Transverse colon (tissue), 4 donors: ENCODE measurements around the gene SCN1A. TPM values are rescaled to one million over a fixed set of nuclear protein-coding genes. Genes with fewer than 3 reads are reported as not detected.

Experiments
- DNase-seq: peaks from one replicate; pipeline ENCODE4 v3.0.0-alpha.2; 2019
- H3K27ac ChIP-seq, 4 donors: fragments of 200-600 bp; sonication (generic); 2 replicates each; pipeline ENCODE4 v1.5.1; 2016 to 2018; ENCODE audit warnings: inconsistent platforms in 4 of 4
- H3K27me3 ChIP-seq: fragments of 200-600 bp; sonication (generic); 2 replicates; pipeline ENCODE4 v1.5.1; 2017; ENCODE audit warnings: inconsistent platforms
- H3K36me3 ChIP-seq, 4 donors: fragments of 200-600 bp; sonication (generic); 2 replicates each; pipeline ENCODE4 v1.5.1; 2017 to 2019; ENCODE audit warnings: inconsistent platforms in 4 of 4
- H3K4me1 ChIP-seq, 4 donors: fragments of 200-600 bp; sonication (generic); 2 replicates each; pipeline ENCODE4 v1.5.1; 2017 to 2020; ENCODE audit warnings: inconsistent platforms in 4 of 4
- H3K4me3 ChIP-seq, 4 donors: fragments of 200-600 bp; sonication (generic); 1 replicate in 1 of 4; 2 replicates in 3 of 4; pipeline versions ENCODE4 v1.5.1 to v1.6.1; 2017 to 2019; ENCODE audit warnings: inconsistent platforms in 4 of 4
- H3K9me3 ChIP-seq, 2 donors: fragments of 200-600 bp; sonication (generic); 2 replicates each; pipeline ENCODE4 v1.5.1; 2017 to 2019; ENCODE audit warnings: inconsistent platforms in 2 of 2
- EP300 ChIP-seq: sonication (generic); formaldehyde crosslinking; IDR thresholded peaks from one replicate; pipeline ENCODE4 v1.6.1; 2017; ENCODE audit warnings: antibody characterized with exemption, low read depth
- POLR2A ChIP-seq: fragments of 450-650 bp; IDR thresholded peaks from one replicate; pipeline ENCODE4 v1.6.1; 2016; ENCODE audit warnings: antibody characterized with exemption, mild to moderate bottlenecking, moderate library complexity
- POLR2AphosphoS5 ChIP-seq, 3 donors: sonication (generic); formaldehyde crosslinking; IDR thresholded peaks; one replicate each; pipeline ENCODE4 v1.6.1; 2016; ENCODE audit warnings: antibody characterized with exemption in 3 of 3
- WGBS, 2 donors: methylation state at CpG; one replicate each; pipeline ENCODE4 v1.1.5; 2018; ENCODE audit warnings: low coverage in 1 of 2; 5-methylcytosine and 5-hydroxymethylcytosine counted together
- in situ Hi-C, 4 donors: fragments of 200-750 bp; cut with MboI; loops; one replicate each; pipeline versions ENCODE4 v1.15.0 to v1.15.1; 2017; ENCODE audit warnings: low sequenced_read_pairs in 3 of 4, low pct_ligation_motif_present in 1 of 4, low pct_unique_long_range_greater_than_20kb in 1 of 4
- intact Hi-C: fragments of 100-400 bp; cut with DNase I; formaldehyde crosslinking; loops from one replicate; pipeline ENCODE4 v1.15.1; 2023; ENCODE audit warnings: low total_unique reads
- total RNA-seq, 4 donors: library from RNA; depleted of rRNA; stranded (reverse); fragments of >200 nt; gene quantifications; one replicate each; pipeline ENCODE4 v1.1.0, GENCODE V29; 2016
- TF ChIP-seq, protein P1 (sequence below), 5 experiments: fragments of 200-600 bp in 3 of 5; fragments of 450-650 bp in 2 of 5; sonication (generic) in 3 of 5; IDR thresholded peaks; 1 replicate in 2 of 5; 2 replicates in 3 of 5; pipeline ENCODE4 v1.5.1; 2016 to 2017; ENCODE audit warnings: antibody characterized with exemption in 5 of 5, inconsistent platforms in 3 of 5, mild to moderate bottlenecking in 2 of 5, moderate library complexity in 1 of 5

SCN1A gene
- total RNA-seq, 4 donors from 2014 or later = not detected

DNA sequence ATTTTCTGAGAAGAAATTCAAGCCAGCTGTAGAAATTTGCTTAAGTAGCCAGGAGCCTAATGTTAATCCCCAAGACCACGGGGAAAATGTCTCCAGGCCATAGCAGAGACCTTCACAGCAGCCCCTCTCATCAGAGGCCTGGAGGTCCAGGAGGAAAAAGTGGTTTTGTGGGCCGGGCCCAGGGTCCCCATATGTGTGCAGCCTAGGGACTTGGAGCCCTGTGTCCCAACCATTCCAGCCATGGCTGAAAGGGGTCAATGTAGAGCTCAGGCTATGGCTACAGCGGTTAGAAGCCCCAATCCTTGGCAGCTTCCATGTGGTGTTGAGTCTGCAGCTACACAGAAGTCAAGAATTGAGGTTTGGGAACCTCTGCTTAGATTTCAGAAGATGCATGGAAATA is 160.1 kb downstream of the SCN1A start:
- WGBS, 2 donors = 63 to 76% methylated on average over 1 to 3 of the region's 3 CpGs
- H3K4me1 ChIP-seq = no peaks in the 10 kb centered on the region
- no peak overlapping the region for H3K27ac ChIP-seq
- no peak for TF ChIP-seq EP300
- TF ChIP-seq POLR2AphosphoS5 (IDR thresholded peaks at IDR 0.05) = no peak
- TF ChIP-seq, protein P1, sequence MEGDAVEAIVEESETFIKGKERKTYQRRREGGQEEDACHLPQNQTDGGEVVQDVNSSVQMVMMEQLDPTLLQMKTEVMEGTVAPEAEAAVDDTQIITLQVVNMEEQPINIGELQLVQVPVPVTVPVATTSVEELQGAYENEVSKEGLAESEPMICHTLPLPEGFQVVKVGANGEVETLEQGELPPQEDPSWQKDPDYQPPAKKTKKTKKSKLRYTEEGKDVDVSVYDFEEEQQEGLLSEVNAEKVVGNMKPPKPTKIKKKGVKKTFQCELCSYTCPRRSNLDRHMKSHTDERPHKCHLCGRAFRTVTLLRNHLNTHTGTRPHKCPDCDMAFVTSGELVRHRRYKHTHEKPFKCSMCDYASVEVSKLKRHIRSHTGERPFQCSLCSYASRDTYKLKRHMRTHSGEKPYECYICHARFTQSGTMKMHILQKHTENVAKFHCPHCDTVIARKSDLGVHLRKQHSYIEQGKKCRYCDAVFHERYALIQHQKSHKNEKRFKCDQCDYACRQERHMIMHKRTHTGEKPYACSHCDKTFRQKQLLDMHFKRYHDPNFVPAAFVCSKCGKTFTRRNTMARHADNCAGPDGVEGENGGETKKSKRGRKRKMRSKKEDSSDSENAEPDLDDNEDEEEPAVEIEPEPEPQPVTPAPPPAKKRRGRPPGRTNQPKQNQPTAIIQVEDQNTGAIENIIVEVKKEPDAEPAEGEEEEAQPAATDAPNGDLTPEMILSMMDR (IDR thresholded peaks at IDR 0.05) = no peak
- no peak for TF ChIP-seq POLR2A
- no peaks in the 10 kb centered on the region for H3K36me3 ChIP-seq
- no peak for DNase-seq
- intact Hi-C loops (no loop called here), in situ Hi-C loops (no loop called here)
- no peak overlapping the region for H3K4me3 ChIP-seq
- H3K9me3 ChIP-seq = no peaks in the 10 kb centered on the region
- no peaks in the 10 kb centered on the region for H3K27me3 ChIP-seq

DNA sequence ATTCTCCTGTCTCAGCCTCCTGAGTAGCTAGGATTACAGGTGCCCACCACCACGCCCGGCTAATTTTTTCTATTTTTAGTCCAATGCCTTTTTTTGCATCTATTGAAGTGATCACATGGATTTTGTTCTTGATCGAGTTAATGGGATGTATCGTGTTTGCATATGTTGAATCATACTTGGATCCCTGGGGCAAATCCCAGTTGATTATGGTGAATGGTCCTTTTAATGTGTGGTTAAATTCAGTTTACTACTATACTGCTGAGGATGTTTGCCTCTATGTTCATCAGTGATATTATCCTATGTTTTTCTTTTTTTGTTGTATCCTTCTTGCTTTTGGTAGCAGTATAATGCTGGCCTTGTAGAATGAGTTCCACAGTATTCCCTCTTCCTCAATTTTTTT is 166.0 kb downstream of the SCN1A start:
- Histone ChIP-seq H3K36me3 (no peaks in the 10 kb centered on the region), H3K27ac (no peak overlapping the region), H3K4me1 (no peaks in the 10 kb centered on the region), H3K27me3 (no peaks in the 10 kb centered on the region), H3K9me3 (no peaks in the 10 kb centered on the region), H3K4me3 (no peak overlapping the region)
- DNase-seq = no peak
- in situ Hi-C loops = no loop called here
- 96 to 100% methylated on average over 2 to 4 of the region's 4 CpGs for WGBS, 2 donors
- TF ChIP-seq POLR2A = no peak
- TF ChIP-seq POLR2AphosphoS5 (IDR thresholded peaks at IDR 0.05) = no peak
- no peak for TF ChIP-seq EP300
- TF ChIP-seq, protein P1 (IDR thresholded peaks at IDR 0.05) = no peak
- intact Hi-C loops = no loop called here

DNA sequence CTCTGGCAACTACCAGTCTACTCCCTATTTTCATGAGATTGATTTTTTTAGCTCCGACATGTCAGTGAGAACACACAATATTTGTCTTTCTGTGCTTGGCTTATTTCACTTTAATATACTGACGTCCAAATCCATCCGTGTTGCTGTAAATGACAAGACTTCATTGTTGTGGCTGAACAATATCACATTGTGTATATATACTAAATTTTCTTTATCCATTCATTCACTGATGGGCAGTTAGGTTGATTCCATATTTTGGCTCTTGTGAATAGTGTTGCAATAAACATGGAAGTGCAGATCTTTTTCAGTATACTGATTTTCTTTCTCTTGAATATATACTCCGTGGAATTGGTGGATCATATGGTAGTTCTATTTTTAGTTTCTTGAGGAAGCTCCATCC is 168.4 kb downstream of the SCN1A start:
- H3K36me3 ChIP-seq = no peaks in the 10 kb centered on the region
- no peak for TF ChIP-seq POLR2AphosphoS5 (IDR thresholded peaks at IDR 0.05)
- no peak for TF ChIP-seq POLR2A
- TF ChIP-seq, protein P1 (IDR thresholded peaks at IDR 0.05) = no peak
- TF ChIP-seq EP300 = no peak
- H3K27ac ChIP-seq = no peak overlapping the region
- no peak overlapping the region for H3K4me3 ChIP-seq
- intact Hi-C loops = no loop called here
- no peak for DNase-seq
- peaks cover 3 to 6% (median 5%) of the 10 kb centered on the region in 4 donors for H3K4me1 ChIP-seq
- in situ Hi-C loops = no loop called here
- no peaks in the 10 kb centered on the region for H3K9me3 ChIP-seq
- H3K27me3 ChIP-seq = no peaks in the 10 kb centered on the region
- 72 to 77% methylated on average over 4 of the region's 4 CpGs for WGBS, 2 donors

DNA sequence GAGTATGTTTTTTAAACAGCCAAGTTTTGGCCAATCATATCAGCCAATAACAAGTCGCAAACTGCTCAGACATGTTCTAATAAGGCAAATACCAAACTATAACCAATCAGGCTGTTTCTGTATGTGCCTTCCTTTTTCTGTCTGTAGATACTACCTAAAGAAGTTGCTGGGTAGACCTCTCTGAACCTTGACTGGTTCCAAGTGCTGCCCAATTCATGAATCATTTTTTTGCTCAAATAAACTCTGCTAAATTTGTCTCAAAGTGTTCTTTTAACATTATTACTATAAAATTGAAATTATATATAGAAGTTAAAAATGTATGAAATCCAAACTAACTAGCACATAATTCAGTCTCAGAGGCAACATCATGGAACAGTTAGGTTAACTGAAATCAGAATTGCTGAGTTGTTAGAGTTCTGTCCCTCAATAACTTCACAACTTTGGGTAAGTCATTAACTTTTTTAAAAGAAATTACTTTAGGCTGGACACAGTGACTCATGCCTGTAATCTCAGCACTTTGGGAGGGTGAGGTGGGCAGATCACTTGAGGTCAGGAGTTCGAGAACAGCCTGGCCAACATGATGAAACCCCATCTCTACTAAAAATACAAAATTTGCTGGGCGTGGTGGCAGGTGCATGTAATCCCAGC is 169.4 kb downstream of the SCN1A start:
- Histone ChIP-seq H3K27ac (no peak overlapping the region), H3K4me1 (peaks cover 6 to 9% (median 7%) of the 10 kb centered on the region in 4 donors), H3K36me3 (no peaks in the 10 kb centered on the region), H3K9me3 (no peaks in the 10 kb centered on the region), H3K27me3 (no peaks in the 10 kb centered on the region), H3K4me3 (no peak overlapping the region)
- no peak for TF ChIP-seq POLR2A
- no peak for TF ChIP-seq POLR2AphosphoS5 (IDR thresholded peaks at IDR 0.05)
- TF ChIP-seq EP300 = no peak
- TF ChIP-seq, protein P1 (IDR thresholded peaks at IDR 0.05) = no peak
- intact Hi-C loops = no loop called here
- in situ Hi-C loops = no loop called here
- 74 to 87% methylated on average over 2 to 3 of the region's 3 CpGs for WGBS, 2 donors
- DNase-seq = no peak
